Adrenal gland (tissue), 5 donors: ENCODE measurements around the gene METTL5.

Experiments used
- CTCF ChIP-seq, 6 experiments: fragments of 450-650 bp in 4 of 6; fragments of 200-600 bp in 2 of 6; sonication (generic) in 1 of 6; IDR thresholded peaks; 1 replicate in 5 of 6; 2 replicates in 1 of 6; pipeline versions ENCODE4 v1.5.1 to v1.8.0; 2016 to 2021; ENCODE audit warnings: antibody characterized with exemption in 6 of 6, mild to moderate bottlenecking in 2 of 6, moderate library complexity in 1 of 6
- POLR2A ChIP-seq, 2 donors: fragments of 450-650 bp; IDR thresholded peaks; one replicate each; pipeline ENCODE4 v1.6.1; 2017; ENCODE audit warnings: antibody characterized with exemption in 2 of 2, mild to moderate bottlenecking in 2 of 2, moderate library complexity in 1 of 2
- donor health status: DM: no; HTN: no; CAD: no.

- TF ChIP-seq CTCF (IDR thresholded peaks at IDR 0.05) (no peak), POLR2A (IDR thresholded peaks at IDR 0.05) (no peak)
These were observed 26.3 kb downstream of the METTL5 start for GRCh38 chr2:169798397-169798717.
